ENCODE results near the gene SYPL1. TPM values are rescaled to one million over a fixed set of nuclear protein-coding genes. Genes with fewer than 3 reads are reported as not detected.

The SYPL1 gene
- total and polyA plus RNA-seq, 9 of the 15 experiments (the other 6 are each of a cell fraction or from before 2014, with no cell fraction given) = 23.8 to 214 (median 70.2) TPM

- Histone ChIP-seq H2AFZ (ENCODE audit: low read depth, low read length) (no peak overlapping the region), H3K9me3 (replicated peaks; ENCODE audit: control insufficient read depth, insufficient read depth, low read depth, low read length) (no peaks in the 10 kb centered on the region), H3K27me3 (ENCODE audit: control insufficient read depth in 2 of 2, insufficient read depth in 2 of 2, low read length in 2 of 2) (peaks cover 38 to 57% of the 10 kb centered on the region in 2 experiments), H3K79me2 (ENCODE audit: control insufficient read depth, insufficient read depth, low read length) (no peaks in the 10 kb centered on the region), H3K36me3 (ENCODE audit: control insufficient read depth, insufficient read depth, low read length) (no peaks in the 10 kb centered on the region), H3K4me2 (ENCODE audit: insufficient read depth, low read length) (no peak overlapping the region), H3K9me1 (ENCODE audit: control insufficient read depth, insufficient read depth, low read length) (no peaks in the 10 kb centered on the region), H4K20me1 (replicated peaks; ENCODE audit: control insufficient read depth, insufficient read depth, low read length) (no peaks in the 10 kb centered on the region), H3K4me1 (replicated peaks in 1 of 2; ENCODE audit: control insufficient read depth in 2 of 2, insufficient read depth in 2 of 2, low read length in 2 of 2) (no peaks in the 10 kb centered on the region), H3K4me3 (no peak overlapping the region), H3K27ac (ENCODE audit: extremely low read depth, low read depth, low read length) (no peak overlapping the region), H3K9ac (ENCODE audit: insufficient read depth in 1 of 2, low read depth in 2 of 2, low read length in 2 of 2) (no peak overlapping the region)
- no TSS peak for BruUV-seq (replicated peaks)
- no peak for ATAC-seq
- FAIRE-seq = no peak
- intact Hi-C loops (cut with micrococcal nuclease) (no loop called here), in situ Hi-C loops (cut with MboI) (no loop called here)
- ChIA-PET CTCF (ENCODE audit: low intra/inter-chr PET ratio) (interaction anchor here (0.5 to 5.6 kb wide), 7 partner anchors 12 to 490 kb away, joined by 3 to 125 read pairs (median 3); no protein-coding TSS in a partner anchor), POLR2A (interaction anchor here (0.6 to 2.1 kb wide), 4 partner anchors 12 to 97 kb away, joined by 3 to 5 read pairs (median 4); no protein-coding TSS in a partner anchor)
- WGBS (ENCODE audit: insufficient coverage, low coverage, missing lambda C conversion rate) = 2% methylated on average over 4 of the region's 4 CpGs
- TF ChIP-seq MYBL2 (IDR thresholded peaks at IDR 0.05; ENCODE audit: low read depth) (0 out of 2 replicates have a peak, but pooled peaks have one; percentile 9), MYBL2 (CRISPR knock-in tag; IDR thresholded peaks at IDR 0.05; ENCODE audit: borderline replicate concordance) (no peak), ZNF740 (CRISPR knock-in tag; IDR thresholded peaks at IDR 0.05) (no peak), ZNF740 (tag; IDR thresholded peaks at IDR 0.05) (no peak), CTCF (IDR thresholded peaks at IDR 0.05 in 2 of 3, conservative IDR thresholded peaks at IDR 0.05 in 1 of 3; ENCODE audit: insufficient read depth in 2 of 3, low read depth in 1 of 3, low read length in 3 of 3) (peak in 1 of 3 experiments; percentile 7; a peak in 1 of 6 replicates)
- DNase-seq (ENCODE audit: extremely low read depth in 1 of 4, low spot score in 3 of 4) = no peak
These were observed 42.9 kb upstream of the SYPL1 start for GRCh38 chr7:106155027-106155426.

Measured in K562 (cell line).